Sigmoid colon (tissue), 7 donors: ENCODE results near the gene P2RX2. TPM values are rescaled to one million over a fixed set of nuclear protein-coding genes. Genes with fewer than 3 reads are reported as not detected.
A peak's percentile ranks its signal among the peaks of the same experiment; 100 is the strongest.

Experiments
- DNase-seq: peaks from one replicate; pipeline ENCODE4 v3.0.0-alpha.2; 2019
- H3K27ac ChIP-seq, 4 donors: fragments of 200-600 bp; sonication (generic); one replicate each; pipeline ENCODE4 v1.5.1; 2016 to 2019; ENCODE audit warnings: mild to moderate bottlenecking in 1 of 4
- H3K27me3 ChIP-seq, 3 donors: fragments of 200-600 bp; sonication (generic); one replicate each; pipeline ENCODE4 v1.5.1; 2019; ENCODE audit warnings: mild to moderate bottlenecking in 1 of 3
- H3K36me3 ChIP-seq, 4 donors: fragments of 200-600 bp; sonication (generic); one replicate each; pipeline ENCODE4 v1.5.1; 2016 to 2019
- H3K4me1 ChIP-seq, 4 donors: fragments of 200-600 bp; sonication (generic); one replicate each; pipeline ENCODE4 v1.5.1; 2017 to 2019
- H3K4me3 ChIP-seq, 4 donors: fragments of 200-600 bp; sonication (generic); one replicate each; pipeline ENCODE4 v1.5.1; 2017 to 2019; ENCODE audit warnings: mild to moderate bottlenecking in 2 of 4, moderate library complexity in 1 of 4
- H3K9me3 ChIP-seq, 4 donors: fragments of 200-600 bp in 3 of 4; sonication (generic) in 3 of 4; one replicate each; pipeline versions ENCODE4 v1.5.1 to v1.6.1; 2013 to 2019
- CTCF ChIP-seq, 4 experiments: fragments of 450-650 bp in 3 of 4; fragments of 200-600 bp in 1 of 4; IDR thresholded peaks; one replicate each; pipeline ENCODE4 v1.5.1; 2016 to 2019; ENCODE audit warnings: antibody characterized with exemption in 4 of 4, mild to moderate bottlenecking in 3 of 4, moderate library complexity in 2 of 4
- EP300 ChIP-seq, 4 donors: sonication (generic); formaldehyde crosslinking; IDR thresholded peaks; one replicate each; pipeline ENCODE4 v1.6.1; 2017; ENCODE audit warnings: antibody characterized with exemption in 4 of 4
- POLR2A ChIP-seq, 2 donors: fragments of 450-650 bp; IDR thresholded peaks; one replicate each; pipeline ENCODE4 v1.6.1; 2016; ENCODE audit warnings: antibody characterized with exemption in 2 of 2, mild to moderate bottlenecking in 2 of 2, moderate library complexity in 2 of 2
- POLR2AphosphoS5 ChIP-seq, 4 donors: sonication (generic); formaldehyde crosslinking; IDR thresholded peaks; one replicate each; pipeline ENCODE4 v1.6.1; 2017; ENCODE audit warnings: antibody characterized with exemption in 4 of 4
- WGBS, 2 donors: extraction: QIAGEN DNeasy Blood & Tissue Kit; methylation state at CpG; one replicate each; pipeline ENCODE4 v1.1.7; 2013; 5-methylcytosine and 5-hydroxymethylcytosine counted together
- intact Hi-C: fragments of 100-400 bp; cut with DNase I; formaldehyde crosslinking; loops from one replicate; pipeline ENCODE4 v1.15.1; 2023
- polyA plus RNA-seq, 3 donors: library from polyadenylated mRNA; stranded (reverse); fragments of 200-250 nt; gene quantifications; one replicate each; pipeline ENCODE4 v1.2.3, GENCODE V29; 2013
- total RNA-seq, 4 donors: library from RNA; depleted of rRNA; stranded (reverse); fragments of >200 nt; gene quantifications; one replicate each; pipeline ENCODE4 v1.1.0, GENCODE V29; 2016
- donor health status: healthy with polysubstance abuse.
- donor health status: Bipolar disorder and iron deficiency.
- donor health status: healthy.

Gene P2RX2
- total and polyA plus RNA-seq, 7 donors, result 0.16 to 1.4 (median 0.36) TPM; not detected in 2

- 90 to 93% methylated on average over 8 of the region's 8 CpGs for WGBS, 2 donors
- peak; percentile 35 for DNase-seq
- Histone ChIP-seq H3K9me3 (no peaks in the 10 kb centered on the region), H3K27me3 (no peaks in the 10 kb centered on the region), H3K4me3 (no peak overlapping the region), H3K4me1 (no peaks in the 10 kb centered on the region), H3K36me3 (peaks cover 0 to 84% (median 35%) of the 10 kb centered on the region in 4 donors), H3K27ac (no peak overlapping the region)
- TF ChIP-seq CTCF (IDR thresholded peaks at IDR 0.05), result no peak
- intact Hi-C loops, result no loop called here
Observed at GRCh38 chr12:132633398-132633797, 14.8 kb downstream of the P2RX2 start.

GRCh38 chr12:132633901-132634300 lies 15.3 kb downstream of the P2RX2 start:
- Histone ChIP-seq H3K4me3 (no peak overlapping the region), H3K27ac (no peak overlapping the region), H3K27me3 (no peaks in the 10 kb centered on the region), H3K36me3 (peaks cover 0 to 86% (median 37%) of the 10 kb centered on the region in 4 donors), H3K9me3 (no peaks in the 10 kb centered on the region), H3K4me1 (no peaks in the 10 kb centered on the region)
- TF ChIP-seq EP300 (IDR thresholded peaks at IDR 0.05), result no peak
- no peak for TF ChIP-seq CTCF (IDR thresholded peaks at IDR 0.05)
- no peak for TF ChIP-seq POLR2A (IDR thresholded peaks at IDR 0.05)
- TF ChIP-seq POLR2AphosphoS5 (IDR thresholded peaks at IDR 0.05), result no peak
- 92% methylated on average over 10 of the region's 10 CpGs for WGBS, 2 donors
- intact Hi-C loops, result no loop called here
- peak; percentile 45 for DNase-seq

GRCh38 chr12:132634411-132634990 lies 15.9 kb downstream of the P2RX2 start:
- intact Hi-C loops, result no loop called here
- TF ChIP-seq POLR2A (IDR thresholded peaks at IDR 0.05) (no peak), CTCF (IDR thresholded peaks at IDR 0.05) (no peak), EP300 (IDR thresholded peaks at IDR 0.05) (no peak), POLR2AphosphoS5 (IDR thresholded peaks at IDR 0.05) (no peak)
- peak; percentile 52 for DNase-seq
- Histone ChIP-seq H3K4me3 (no peak overlapping the region), H3K9me3 (no peaks in the 10 kb centered on the region), H3K27ac (no peak overlapping the region), H3K4me1 (no peaks in the 10 kb centered on the region), H3K36me3 (peaks cover 0 to 86% (median 37%) of the 10 kb centered on the region in 4 donors), H3K27me3 (no peaks in the 10 kb centered on the region)
- WGBS, 2 donors, result 96 to 97% methylated on average over 21 of the region's 21 CpGs

GRCh38 chr12:132635076-132635955 lies 16.7 kb downstream of the P2RX2 start:
- 93 to 97% methylated on average over 29 of the region's 29 CpGs for WGBS, 2 donors
- peaks cover 0 to 78% (median 37%) of the 10 kb centered on the region in 4 donors for H3K36me3 ChIP-seq
- TF ChIP-seq CTCF (IDR thresholded peaks at IDR 0.05) (no peak), POLR2A (IDR thresholded peaks at IDR 0.05) (no peak), EP300 (IDR thresholded peaks at IDR 0.05) (no peak), POLR2AphosphoS5 (IDR thresholded peaks at IDR 0.05) (no peak)

More at GRCh38 chr12:132635076-132635955, 16.7 kb downstream of the P2RX2 start:
- no peaks in the 10 kb centered on the region for H3K9me3 ChIP-seq
- no peaks in the 10 kb centered on the region for H3K27me3 ChIP-seq
- H3K4me3 ChIP-seq, result no peak overlapping the region
- peak; percentile 52 for DNase-seq
- intact Hi-C loops, result no loop called here
- no peak overlapping the region for H3K27ac ChIP-seq
- no peaks in the 10 kb centered on the region for H3K4me1 ChIP-seq
